HepG2 (cell line): Measurements from ENCODE around the gene SCAF8. TPM values are rescaled to one million over a fixed set of nuclear protein-coding genes. Genes with fewer than 3 reads are reported as not detected.

Experiments
- ATF7 ChIP-seq, 2 experiments: fragments of 450-650 bp in 1 of 2; sonication (generic) in 1 of 2; formaldehyde crosslinking in 1 of 2; IDR thresholded peaks; 2 replicates each; pipeline versions ENCODE4 v1.4.0 to v1.6.1; 2016 to 2020; ENCODE audit warnings: antibody characterized with exemption in 1 of 2, mild to moderate bottlenecking in 1 of 2, missing genetic modification reagents in 1 of 2
- CENPX ChIP-seq: sonication (generic); formaldehyde crosslinking; IDR thresholded peaks from 2 replicates; pipeline ENCODE4 v1.9.0; 2021; ENCODE audit warnings: mild to moderate bottlenecking, missing genetic modification reagents, moderate library complexity
- CHD4 ChIP-seq: fragments of 200-600 bp; sonication (generic); IDR thresholded peaks from 2 replicates; pipeline ENCODE4 v1.7.0; 2017; ENCODE audit warnings: mild to moderate bottlenecking, low read length, borderline replicate concordance
- HOXA3 ChIP-seq: sonication (generic); formaldehyde crosslinking; IDR thresholded peaks from 2 replicates; pipeline ENCODE4 v1.5.0; 2020; ENCODE audit warnings: missing genetic modification reagents
- IRX3 ChIP-seq: sonication (generic); formaldehyde crosslinking; IDR thresholded peaks from 2 replicates; pipeline ENCODE4 v1.8.1; 2023; ENCODE audit warnings: mild to moderate bottlenecking, low read depth, missing genetic modification reagents, borderline replicate concordance
- NFYB ChIP-seq: sonication (generic); formaldehyde crosslinking; IDR thresholded peaks from 2 replicates; pipeline ENCODE4 v1.4.0; 2020; ENCODE audit warnings: missing genetic modification reagents
- TCF7L2 ChIP-seq: IDR thresholded peaks from 2 replicates; pipeline ENCODE4 v1.6.1; 2011; ENCODE audit warnings: mild to moderate bottlenecking, low read depth, low read length, moderate library complexity
- U2AF1 ChIP-seq: fragments of 200-400 bp; formaldehyde crosslinking; optimal IDR thresholded peaks from 2 replicates; pipeline ENCODE3; 2017; ENCODE audit warnings: mild to moderate bottlenecking, low read depth, low read length
- ZNF232 ChIP-seq: sonication (generic); formaldehyde crosslinking; IDR thresholded peaks from 2 replicates; pipeline ENCODE4 v1.4.0; 2020; ENCODE audit warnings: missing genetic modification reagents, borderline replicate concordance
- ZNF30 ChIP-seq: sonication (generic); formaldehyde crosslinking; IDR thresholded peaks from 2 replicates; pipeline ENCODE4 v1.5.0; 2020; ENCODE audit warnings: mild to moderate bottlenecking, missing genetic modification reagents
- polyA plus RNA-seq, 8 experiments: library from polyadenylated mRNA; depleted of rRNA in 3 of 8; stranded (reverse) in 7 of 8; unstranded in 1 of 8; fragments of >200 nt; fragmentation: Illumina TruSeq in 4 of 8; extraction: Trizol in 4 of 8; gene quantifications; 2 replicates each; pipeline versions ENCODE4 v1.2.1 to v1.2.3, GENCODE V29; 2011 to 2016; ENCODE audit warnings: low read depth in 4 of 8, missing spikeins in 1 of 8, mixed read lengths in 1 of 8; ENCODE audit not compliant: insufficient read depth in 1 of 8
- total RNA-seq, 5 experiments: library from RNA; depleted of rRNA; stranded (reverse); fragments of >200 nt; fragmentation: Illumina TruSeq; extraction: Trizol; gene quantifications; 2 replicates each; pipeline ENCODE4 v1.2.3, GENCODE V29; 2016; ENCODE audit warnings: low read depth in 1 of 5
- TF ChIP-seq, protein P1 (sequence below): fragments of 450-650 bp; IDR thresholded peaks from 2 replicates; pipeline ENCODE4 v1.6.1; 2017; ENCODE audit warnings: mild to moderate bottlenecking
- TF ChIP-seq, protein P2 (sequence below): IDR thresholded peaks from 2 replicates; pipeline ENCODE4 v1.6.1; 2016; ENCODE audit warnings: control low read depth
- TF ChIP-seq, protein P3 (sequence below): sonication (generic); formaldehyde crosslinking; IDR thresholded peaks from 2 replicates; pipeline ENCODE4 v1.4.0; 2020; ENCODE audit warnings: mild to moderate bottlenecking, missing genetic modification reagents
- TF ChIP-seq, protein P4 (sequence below): sonication (generic); formaldehyde crosslinking; conservative IDR thresholded peaks from 2 replicates; pipeline ENCODE4 v1.4.0; 2020; ENCODE audit warnings: missing genetic modification reagents

SCAF8 gene
- total and polyA plus RNA-seq, 2 of the 13 experiments (the other 11 are each of a cell fraction or from before 2014, with no cell fraction given) = 15.3 to 40.8 TPM

DNA sequence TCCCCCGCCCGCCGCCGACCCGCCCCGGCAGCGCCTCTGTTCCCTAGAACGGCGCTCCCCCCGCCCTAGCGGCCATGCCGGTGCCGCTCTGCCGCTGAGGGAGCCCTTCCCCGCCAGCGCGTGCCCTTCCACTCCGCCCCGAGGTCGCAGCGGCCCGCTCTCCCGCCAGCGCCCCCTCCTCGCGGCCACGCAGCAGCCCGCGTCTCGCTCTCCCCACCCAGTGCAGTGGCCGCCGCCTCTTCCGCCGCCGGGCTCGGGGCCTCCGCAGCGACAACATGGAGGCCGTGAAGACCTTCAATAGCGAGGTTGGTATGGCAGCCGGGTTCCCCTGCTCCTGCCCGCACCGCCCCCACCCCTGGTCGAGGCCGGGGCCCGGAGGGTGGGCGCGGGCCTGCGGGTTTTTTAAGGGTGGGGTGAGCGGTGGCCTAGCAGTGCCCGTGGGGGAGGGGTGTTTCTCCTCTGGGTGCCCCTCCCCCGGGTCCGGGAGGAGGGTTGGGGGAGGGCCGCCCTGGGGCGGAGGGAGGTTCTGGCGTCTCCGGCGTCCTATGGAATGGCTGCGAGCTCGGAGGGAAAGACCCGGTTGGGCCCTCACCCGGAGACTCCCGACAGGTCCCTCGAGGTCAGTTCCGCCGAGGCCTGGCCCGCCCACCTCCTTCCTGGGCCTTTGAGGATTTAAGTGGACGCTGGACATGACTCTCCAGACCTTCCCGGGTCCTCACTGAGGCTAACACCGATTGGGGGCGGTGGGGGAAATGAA is 588 bp downstream of the SCAF8 start (continued):
- TF ChIP-seq, protein P1, sequence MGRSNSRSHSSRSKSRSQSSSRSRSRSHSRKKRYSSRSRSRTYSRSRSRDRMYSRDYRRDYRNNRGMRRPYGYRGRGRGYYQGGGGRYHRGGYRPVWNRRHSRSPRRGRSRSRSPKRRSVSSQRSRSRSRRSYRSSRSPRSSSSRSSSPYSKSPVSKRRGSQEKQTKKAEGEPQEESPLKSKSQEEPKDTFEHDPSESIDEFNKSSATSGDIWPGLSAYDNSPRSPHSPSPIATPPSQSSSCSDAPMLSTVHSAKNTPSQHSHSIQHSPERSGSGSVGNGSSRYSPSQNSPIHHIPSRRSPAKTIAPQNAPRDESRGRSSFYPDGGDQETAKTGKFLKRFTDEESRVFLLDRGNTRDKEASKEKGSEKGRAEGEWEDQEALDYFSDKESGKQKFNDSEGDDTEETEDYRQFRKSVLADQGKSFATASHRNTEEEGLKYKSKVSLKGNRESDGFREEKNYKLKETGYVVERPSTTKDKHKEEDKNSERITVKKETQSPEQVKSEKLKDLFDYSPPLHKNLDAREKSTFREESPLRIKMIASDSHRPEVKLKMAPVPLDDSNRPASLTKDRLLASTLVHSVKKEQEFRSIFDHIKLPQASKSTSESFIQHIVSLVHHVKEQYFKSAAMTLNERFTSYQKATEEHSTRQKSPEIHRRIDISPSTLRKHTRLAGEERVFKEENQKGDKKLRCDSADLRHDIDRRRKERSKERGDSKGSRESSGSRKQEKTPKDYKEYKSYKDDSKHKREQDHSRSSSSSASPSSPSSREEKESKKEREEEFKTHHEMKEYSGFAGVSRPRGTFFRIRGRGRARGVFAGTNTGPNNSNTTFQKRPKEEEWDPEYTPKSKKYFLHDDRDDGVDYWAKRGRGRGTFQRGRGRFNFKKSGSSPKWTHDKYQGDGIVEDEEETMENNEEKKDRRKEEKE = no peak
- no peak for TF ChIP-seq CHD4
- TF ChIP-seq, protein P2, sequence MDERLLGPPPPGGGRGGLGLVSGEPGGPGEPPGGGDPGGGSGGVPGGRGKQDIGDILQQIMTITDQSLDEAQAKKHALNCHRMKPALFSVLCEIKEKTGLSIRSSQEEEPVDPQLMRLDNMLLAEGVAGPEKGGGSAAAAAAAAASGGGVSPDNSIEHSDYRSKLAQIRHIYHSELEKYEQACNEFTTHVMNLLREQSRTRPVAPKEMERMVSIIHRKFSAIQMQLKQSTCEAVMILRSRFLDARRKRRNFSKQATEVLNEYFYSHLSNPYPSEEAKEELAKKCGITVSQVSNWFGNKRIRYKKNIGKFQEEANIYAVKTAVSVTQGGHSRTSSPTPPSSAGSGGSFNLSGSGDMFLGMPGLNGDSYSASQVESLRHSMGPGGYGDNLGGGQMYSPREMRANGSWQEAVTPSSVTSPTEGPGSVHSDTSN = 0 out of 2 replicates have a peak, but pooled peaks have one; percentile 44
- TF ChIP-seq NFYB (CRISPR knock-in tag) = peak; percentile 91
- no peak for TF ChIP-seq U2AF1
- no peak for TF ChIP-seq CENPX
- TF ChIP-seq ZNF30 (CRISPR knock-in tag) = peak; percentile 87
- TF ChIP-seq, protein P3, sequence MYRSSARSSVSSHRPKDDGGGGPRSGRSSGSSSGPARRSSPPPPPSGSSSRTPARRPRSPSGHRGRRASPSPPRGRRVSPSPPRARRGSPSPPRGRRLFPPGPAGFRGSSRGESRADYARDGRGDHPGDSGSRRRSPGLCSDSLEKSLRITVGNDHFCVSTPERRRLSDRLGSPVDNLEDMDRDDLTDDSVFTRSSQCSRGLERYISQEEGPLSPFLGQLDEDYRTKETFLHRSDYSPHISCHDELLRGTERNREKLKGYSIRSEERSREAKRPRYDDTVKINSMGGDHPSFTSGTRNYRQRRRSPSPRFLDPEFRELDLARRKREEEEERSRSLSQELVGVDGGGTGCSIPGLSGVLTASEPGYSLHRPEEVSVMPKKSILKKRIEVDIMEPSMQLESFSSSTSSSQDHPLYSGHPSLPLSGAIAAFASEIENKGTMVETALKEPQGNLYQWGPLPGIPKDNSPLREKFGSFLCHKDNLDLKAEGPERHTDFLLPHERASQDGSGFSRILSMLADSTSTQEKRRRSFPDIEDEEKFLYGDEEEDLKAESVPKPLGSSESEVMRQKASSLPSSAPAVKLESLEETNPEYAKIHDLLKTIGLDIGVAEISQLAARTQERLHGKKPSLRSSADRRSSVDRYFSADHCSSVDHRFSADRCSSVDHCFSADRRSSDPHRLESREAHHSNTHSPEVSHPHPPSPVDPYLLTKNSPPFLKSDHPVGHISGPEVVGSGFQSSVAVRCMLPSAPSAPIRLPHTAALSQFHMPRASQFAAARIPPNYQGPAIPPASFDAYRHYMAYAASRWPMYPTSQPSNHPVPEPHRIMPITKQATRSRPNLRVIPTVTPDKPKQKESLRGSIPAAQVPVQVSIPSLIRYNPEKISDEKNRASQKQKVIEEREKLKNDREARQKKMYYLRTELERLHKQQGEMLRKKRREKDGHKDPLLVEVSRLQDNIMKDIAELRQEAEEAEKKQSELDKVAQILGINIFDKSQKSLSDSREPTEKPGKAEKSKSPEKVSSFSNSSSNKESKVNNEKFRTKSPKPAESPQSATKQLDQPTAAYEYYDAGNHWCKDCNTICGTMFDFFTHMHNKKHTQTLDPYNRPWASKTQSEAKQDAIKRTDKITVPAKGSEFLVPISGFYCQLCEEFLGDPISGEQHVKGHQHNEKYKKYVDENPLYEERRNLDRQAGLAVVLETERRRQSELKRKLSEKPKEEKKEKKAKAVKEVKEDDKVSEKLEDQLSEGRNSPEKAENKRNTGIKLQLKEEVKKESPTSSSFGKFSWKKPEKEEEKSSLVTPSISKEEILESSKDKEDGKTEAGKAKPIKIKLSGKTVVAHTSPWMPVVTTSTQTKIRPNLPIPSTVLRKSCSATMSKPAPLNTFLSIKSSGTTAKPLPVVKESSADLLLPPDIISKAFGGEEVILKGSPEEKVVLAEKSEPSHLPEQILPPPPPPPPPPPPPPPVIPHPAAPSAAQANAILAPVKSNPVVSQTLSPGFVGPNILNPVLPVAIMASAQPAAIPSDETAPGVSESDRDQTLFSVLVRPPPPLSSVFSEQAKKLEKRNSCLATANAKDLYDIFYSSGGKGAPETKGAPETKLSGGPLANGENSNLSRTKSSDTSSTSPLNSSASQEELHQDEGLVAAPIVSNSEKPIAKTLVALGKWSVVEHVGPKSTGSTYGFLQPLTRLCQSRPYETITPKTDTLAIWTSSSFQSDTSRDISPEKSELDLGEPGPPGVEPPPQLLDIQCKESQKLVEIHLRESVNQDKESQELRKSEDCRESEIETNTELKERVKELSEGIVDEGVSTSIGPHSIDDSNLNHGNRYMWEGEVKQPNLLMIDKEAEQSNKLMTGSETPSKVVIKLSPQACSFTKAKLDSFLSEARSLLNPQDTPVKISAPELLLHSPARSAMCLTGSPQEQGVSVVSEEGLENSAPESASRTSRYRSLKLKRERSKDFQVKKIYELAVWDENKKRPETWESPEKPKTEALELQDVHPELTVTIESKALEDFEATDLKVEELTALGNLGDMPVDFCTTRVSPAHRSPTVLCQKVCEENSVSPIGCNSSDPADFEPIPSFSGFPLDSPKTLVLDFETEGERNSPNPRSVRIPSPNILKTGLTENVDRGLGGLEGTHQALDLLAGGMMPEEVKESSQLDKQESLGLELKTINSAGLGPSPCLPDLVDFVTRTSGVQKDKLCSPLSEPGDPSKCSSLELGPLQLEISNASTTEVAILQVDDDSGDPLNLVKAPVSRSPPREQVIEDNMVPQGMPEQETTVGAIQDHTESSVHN (CRISPR knock-in tag) = no peak
- no peak for TF ChIP-seq HOXA3 (CRISPR knock-in tag)
- TF ChIP-seq TCF7L2 = no peak
- TF ChIP-seq ATF7 (IDR thresholded peaks at IDR 0.05) = no peak
- TF ChIP-seq ATF7 (CRISPR knock-in tag; IDR thresholded peaks at IDR 0.05) = no peak; the same call in 1 of the 2 replicates
- TF ChIP-seq IRX3 = peak; percentile 50; the same call in 1 of the 2 replicates
- no peak for TF ChIP-seq ZNF232 (CRISPR knock-in tag)
- TF ChIP-seq, protein P4, sequence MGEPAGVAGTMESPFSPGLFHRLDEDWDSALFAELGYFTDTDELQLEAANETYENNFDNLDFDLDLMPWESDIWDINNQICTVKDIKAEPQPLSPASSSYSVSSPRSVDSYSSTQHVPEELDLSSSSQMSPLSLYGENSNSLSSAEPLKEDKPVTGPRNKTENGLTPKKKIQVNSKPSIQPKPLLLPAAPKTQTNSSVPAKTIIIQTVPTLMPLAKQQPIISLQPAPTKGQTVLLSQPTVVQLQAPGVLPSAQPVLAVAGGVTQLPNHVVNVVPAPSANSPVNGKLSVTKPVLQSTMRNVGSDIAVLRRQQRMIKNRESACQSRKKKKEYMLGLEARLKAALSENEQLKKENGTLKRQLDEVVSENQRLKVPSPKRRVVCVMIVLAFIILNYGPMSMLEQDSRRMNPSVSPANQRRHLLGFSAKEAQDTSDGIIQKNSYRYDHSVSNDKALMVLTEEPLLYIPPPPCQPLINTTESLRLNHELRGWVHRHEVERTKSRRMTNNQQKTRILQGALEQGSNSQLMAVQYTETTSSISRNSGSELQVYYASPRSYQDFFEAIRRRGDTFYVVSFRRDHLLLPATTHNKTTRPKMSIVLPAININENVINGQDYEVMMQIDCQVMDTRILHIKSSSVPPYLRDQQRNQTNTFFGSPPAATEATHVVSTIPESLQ (CRISPR knock-in tag) = no peak
